GM12801 (cell line): ENCODE data around the gene CSAG2.
"Not testable (repeated sequence)": the region's sequence is repeated elsewhere in the genome, so short reads cannot be mapped to it uniquely, and the experiment has no call there.

Source experiments
- TF ChIP-seq, protein P1 (sequence below): IDR thresholded peaks from one replicate; pipeline ENCODE4 v1.5.1; 2011; ENCODE audit warnings: control low read depth; ENCODE audit not compliant: insufficient read length; ENCODE audit errors: extremely low read depth

CSAG2 gene, protein sequence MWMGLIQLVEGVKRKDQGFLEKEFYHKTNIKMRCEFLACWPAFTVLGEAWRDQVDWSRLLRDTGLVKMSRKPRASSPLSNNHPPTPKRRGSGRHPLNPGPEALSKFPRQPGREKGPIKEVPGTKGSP

GRCh38 chrX:152709173-152709572 lies at the start of gene CSAG2:
Gene CSAG2, minus strand, starts transcription at chrX:152709273. Its CDS starts 161 bp downstream, at chrX:152709112.
- TF ChIP-seq, protein P1, sequence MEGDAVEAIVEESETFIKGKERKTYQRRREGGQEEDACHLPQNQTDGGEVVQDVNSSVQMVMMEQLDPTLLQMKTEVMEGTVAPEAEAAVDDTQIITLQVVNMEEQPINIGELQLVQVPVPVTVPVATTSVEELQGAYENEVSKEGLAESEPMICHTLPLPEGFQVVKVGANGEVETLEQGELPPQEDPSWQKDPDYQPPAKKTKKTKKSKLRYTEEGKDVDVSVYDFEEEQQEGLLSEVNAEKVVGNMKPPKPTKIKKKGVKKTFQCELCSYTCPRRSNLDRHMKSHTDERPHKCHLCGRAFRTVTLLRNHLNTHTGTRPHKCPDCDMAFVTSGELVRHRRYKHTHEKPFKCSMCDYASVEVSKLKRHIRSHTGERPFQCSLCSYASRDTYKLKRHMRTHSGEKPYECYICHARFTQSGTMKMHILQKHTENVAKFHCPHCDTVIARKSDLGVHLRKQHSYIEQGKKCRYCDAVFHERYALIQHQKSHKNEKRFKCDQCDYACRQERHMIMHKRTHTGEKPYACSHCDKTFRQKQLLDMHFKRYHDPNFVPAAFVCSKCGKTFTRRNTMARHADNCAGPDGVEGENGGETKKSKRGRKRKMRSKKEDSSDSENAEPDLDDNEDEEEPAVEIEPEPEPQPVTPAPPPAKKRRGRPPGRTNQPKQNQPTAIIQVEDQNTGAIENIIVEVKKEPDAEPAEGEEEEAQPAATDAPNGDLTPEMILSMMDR, result not testable (repeated sequence)

GRCh38 chrX:152753686-152754650 lies 44.9 kb upstream of the CSAG2 start, which contains the start of gene MAGEA2:
Gene MAGEA2, minus strand, starts transcription at chrX:152753842. Its CDS starts 2,479 bp downstream, at chrX:152751363.
- TF ChIP-seq, protein P1, result not testable (repeated sequence)

DNA sequence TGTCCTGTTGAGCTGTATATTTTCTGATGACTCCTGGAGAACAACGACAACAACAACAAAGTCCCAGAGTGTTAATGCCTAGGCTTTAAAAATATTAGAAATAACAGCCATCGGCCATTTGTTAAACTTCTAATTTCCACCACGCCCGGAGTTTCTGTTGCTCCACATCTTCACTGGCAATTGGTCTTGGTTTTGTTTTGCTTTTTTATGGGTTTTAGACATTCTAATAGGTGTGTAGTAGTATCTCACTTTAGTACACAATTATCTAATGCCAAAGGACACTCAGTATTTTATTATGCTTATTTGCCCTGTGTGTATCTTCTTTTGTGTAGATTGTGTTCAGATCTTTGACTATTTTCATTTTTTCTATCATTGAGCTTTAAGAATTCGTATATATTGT lies 29.5 kb upstream of the CSAG2 start:
- TF ChIP-seq, protein P1, result no peak

- TF ChIP-seq, protein P1, result no peak
Observed at GRCh38 chrX:152735860-152736511, 26.9 kb upstream of the CSAG2 start.

DNA sequence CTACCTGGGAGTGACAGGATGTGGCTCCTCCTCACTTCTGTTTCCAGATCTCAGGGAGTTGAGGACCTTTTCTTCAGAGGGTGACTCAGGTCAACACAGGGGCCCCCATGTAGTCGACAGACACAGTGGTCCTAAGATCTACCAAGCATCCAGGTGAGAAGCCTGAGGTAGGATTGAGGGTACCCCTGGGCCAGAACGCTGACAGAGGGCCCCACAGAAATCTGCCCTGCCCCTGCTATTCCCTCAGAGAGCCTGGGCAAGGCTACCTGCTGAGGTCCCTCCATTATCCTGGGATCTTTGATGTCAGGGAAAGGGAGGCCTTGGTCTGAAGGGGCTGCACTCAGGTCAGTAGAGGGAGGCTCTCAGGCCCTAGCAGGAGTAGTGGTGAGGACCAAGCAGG lies 26.0 kb upstream of the CSAG2 start:
- TF ChIP-seq, protein P1, result no peak

DNA sequence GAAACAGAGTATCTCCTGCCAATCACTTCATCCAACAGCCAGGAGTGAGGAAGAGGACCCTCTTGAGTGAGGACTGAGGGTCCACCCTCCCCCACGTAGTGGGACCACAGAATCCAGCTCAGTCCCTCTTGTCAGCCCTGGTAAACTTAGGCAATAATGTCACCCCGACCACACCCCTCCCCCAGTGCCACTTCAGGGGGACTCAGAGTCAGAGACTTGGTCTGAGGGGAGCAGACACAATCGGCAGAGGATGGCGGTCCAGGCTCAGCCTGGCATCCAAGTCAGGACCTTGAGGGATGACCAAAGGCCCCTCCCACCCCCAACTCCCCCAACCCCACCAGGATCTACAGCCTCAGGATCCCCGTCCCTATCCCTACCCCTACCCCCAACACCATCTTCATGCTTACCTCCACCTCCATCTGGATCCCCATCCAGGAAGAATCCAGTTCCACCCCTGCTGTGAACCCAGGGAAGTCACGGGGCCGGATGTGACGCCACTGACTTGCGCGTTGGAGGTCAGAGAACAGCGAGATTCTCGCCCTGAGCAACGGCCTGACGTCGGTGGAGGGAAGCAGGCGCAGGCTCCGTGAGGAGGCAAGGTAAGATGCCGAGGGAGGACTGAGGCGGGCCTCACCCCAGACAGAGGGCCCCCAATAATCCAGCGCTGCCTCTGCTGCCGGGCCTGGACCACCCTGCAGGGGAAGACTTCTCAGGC lies 24.3 kb upstream of the CSAG2 start, which contains the start of the genes CSAG1 and MAGEA12:
TSS of gene CSAG1 (minus strand) at position 461 of the 715 bp plus-strand sequence. CDS start 1,261 bp downstream, outside the sequence.
TSS of gene MAGEA12 (plus strand) at position 497 of the 715 bp plus-strand sequence. CDS start 2,405 bp downstream, outside the sequence.
- TF ChIP-seq, protein P1, result no peak
